GM12865 (cell line): Measurements from ENCODE around the gene MBD6.

Source experiments
- DNase-seq: peaks from one replicate; pipeline ENCODE4 v3.0.0; 2010; ENCODE audit warnings: low read depth
- H3K4me3 ChIP-seq: 2 replicates; pipeline ENCODE4 v1.5.1; 2011; ENCODE audit warnings: mild to moderate bottlenecking, low read depth, low read length, control low read depth
- TF ChIP-seq, protein P1 (sequence below): IDR thresholded peaks from 2 replicates; pipeline ENCODE4 v1.5.1; 2011; ENCODE audit warnings: low read length, control low read depth, low read depth, inconsistent platforms; ENCODE audit not compliant: insufficient read depth; ENCODE audit errors: missing control alignments

The MBD6 gene

DNA sequence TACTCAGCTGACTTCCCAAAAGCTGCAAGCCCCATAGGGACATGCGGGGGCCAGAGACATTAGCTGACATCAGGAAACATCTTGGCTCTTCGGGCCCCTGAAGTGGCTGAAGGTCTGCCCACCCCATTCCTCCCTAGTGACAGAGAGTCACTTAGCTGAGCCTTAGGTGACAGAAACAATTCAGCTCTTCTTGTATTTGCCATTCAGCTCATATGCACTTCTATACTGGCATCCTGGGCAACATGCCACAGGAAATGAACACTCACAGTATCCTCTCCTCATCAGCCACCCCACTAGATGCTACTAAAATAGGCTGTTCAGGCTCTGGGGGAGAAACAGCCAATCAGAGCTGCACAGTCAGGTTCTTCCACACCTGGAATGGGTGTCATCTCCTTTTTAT is 21.0 kb downstream of the MBD6 start:
- TF ChIP-seq, protein P1, sequence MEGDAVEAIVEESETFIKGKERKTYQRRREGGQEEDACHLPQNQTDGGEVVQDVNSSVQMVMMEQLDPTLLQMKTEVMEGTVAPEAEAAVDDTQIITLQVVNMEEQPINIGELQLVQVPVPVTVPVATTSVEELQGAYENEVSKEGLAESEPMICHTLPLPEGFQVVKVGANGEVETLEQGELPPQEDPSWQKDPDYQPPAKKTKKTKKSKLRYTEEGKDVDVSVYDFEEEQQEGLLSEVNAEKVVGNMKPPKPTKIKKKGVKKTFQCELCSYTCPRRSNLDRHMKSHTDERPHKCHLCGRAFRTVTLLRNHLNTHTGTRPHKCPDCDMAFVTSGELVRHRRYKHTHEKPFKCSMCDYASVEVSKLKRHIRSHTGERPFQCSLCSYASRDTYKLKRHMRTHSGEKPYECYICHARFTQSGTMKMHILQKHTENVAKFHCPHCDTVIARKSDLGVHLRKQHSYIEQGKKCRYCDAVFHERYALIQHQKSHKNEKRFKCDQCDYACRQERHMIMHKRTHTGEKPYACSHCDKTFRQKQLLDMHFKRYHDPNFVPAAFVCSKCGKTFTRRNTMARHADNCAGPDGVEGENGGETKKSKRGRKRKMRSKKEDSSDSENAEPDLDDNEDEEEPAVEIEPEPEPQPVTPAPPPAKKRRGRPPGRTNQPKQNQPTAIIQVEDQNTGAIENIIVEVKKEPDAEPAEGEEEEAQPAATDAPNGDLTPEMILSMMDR, result no peak
- H3K4me3 ChIP-seq, result no peak overlapping the region
- DNase-seq, result no peak

DNA sequence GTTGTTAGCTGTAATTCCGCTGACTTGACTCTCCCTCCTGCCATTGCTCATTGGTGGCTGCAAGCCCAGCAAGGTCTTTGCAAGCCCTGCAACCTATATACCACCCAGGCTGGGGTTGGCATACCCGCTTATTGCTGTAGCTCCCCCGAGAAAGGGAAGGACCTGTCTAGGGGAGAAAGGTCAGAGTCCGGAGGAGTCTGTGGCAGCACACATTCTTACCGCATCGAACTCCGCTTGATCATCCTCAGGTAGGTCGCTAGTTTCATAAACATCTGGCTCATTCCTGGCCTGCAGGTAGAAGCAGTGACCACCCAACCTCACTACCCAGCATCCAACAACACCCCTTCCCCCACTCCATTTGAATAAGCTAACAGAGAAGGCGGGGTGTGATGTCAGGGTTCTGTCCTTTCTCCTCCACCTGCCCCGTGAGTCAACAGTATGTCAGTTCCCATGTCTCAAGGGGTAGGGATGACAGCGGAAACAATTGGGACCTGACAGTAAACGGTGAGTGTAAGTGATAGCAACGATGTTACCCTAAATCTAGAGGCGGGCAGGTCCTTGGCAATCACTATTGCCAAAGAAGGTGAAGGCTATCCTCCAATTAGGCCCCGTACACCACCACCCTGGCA is 23.3 kb downstream of the MBD6 start:
- H3K4me3 ChIP-seq, result peak overlapping the region; percentile 75
- TF ChIP-seq, protein P1, result no peak
- no peak for DNase-seq

DNA sequence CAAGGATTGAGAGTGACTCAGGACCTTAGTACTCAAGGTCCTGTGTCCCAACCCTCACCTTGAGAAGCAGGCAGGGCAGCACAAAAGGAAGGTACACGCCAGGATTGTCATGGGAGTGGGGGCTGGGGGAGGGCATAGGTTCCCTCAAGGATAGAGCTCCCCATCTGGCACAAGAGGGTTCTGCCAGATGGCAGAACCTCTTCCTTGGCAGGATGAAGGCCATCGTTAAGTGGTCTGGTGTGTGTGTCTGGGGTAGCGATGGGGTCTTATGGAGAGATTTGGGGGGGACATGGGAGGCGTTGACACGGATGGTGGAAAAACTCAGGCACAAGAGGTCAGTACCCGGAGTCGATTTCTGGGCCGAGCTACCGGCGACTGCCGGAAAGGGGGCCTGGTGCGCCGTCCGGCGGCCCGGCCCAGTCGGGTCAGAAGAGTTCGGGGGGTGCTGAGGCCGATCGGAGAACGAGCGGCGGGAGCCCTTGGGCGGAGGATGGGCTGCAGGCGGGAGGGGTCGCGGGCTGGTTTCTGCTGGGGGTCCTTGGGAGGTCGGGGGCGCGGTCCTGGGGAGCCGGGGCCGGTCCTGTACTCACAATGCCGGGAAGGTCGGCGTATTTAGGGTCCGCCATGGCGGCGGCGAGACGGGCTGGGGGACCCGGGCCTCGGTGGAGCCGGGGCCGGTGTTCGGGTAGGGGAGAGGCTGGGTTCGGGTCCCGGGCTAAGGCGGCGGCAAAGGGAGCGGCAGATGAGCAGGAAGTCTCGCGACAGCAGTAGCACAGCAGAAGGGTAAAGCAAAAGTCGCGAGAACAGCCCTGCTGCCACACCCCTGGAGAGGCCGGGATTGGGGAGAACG is 24.0 kb downstream of the MBD6 start, which contains the start of gene DCTN2:
Gene DCTN2, minus strand, starts transcription at position 755 of the 850 bp plus-strand sequence. Its CDS starts 129 bp downstream, at position 626.
- H3K4me3 ChIP-seq, result peak within 1 kb of the TSS; percentile 75
- TF ChIP-seq, protein P1, result no peak
- DNase-seq, result peak; percentile 98

DNA sequence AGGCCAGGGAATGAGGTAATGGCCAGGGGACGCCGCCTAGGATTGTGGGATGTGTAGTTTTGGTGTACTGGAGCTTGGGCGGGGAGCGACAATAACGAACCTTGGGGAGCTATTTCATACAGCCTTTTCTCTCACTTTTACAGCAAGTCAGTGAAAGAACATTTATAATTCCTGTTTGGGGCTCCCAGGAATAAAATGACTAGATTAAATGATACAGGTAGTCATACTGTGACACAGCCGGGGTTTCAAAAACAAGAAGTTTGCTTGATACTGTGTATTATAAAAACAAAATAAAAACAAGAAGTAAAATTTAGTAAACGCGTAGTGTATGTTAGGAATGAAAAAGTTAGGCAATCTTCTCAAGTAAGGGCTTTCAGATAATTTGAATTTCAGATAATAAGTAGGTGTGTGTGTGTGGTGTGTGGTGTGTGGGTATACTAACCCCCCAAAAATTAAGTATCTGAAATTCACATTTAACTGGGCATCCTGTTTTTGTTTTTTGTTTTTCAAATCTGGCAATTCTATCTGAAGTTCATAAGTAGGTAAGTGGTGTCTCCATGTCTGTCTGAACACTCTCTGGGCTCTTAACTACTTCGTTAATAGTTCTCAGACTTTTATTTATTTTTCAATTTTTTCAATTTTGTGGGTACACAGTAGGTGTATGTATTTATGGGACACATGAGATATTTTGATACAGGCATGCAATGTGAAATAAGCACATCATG is 24.8 kb downstream of the MBD6 start:
- peak overlapping the region; percentile 75 for H3K4me3 ChIP-seq
- no peak for DNase-seq
- TF ChIP-seq, protein P1, result no peak

DNA sequence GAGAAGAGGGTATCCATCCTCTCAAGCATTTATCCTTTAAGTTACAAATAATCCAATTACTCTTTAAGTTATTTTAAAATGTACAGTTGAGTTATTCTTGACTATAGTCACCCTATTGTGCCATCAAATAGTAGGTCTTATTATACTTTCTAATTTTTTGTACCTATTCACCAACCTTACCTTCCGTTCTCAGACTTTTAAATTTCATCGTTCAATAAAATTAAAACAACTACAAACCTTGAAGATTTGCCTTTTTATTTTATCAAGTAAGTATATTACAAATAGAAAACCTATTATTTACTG is 25.3 kb downstream of the MBD6 start:
- H3K4me3 ChIP-seq, result no peak overlapping the region
- TF ChIP-seq, protein P1, result no peak
- DNase-seq, result no peak

DNA sequence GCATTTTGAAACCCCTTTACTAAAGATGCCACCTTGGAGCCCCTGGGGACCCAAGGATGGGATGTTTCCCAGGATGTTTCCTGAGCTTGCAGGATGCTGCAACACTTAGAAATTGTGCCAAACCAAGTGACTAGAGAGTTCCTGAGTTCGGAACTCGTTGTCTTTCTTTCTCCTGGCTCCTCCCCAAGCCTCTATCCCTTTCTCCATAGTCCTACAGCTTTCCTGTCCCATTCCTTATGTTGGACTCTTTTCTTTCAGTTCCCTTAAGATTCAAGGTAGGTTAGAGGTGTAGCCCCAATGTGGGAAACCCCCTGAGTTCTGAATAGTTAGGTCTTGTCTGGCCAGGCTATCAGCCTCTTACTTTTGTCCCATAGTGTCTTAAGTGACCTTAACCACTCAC is 25.9 kb downstream of the MBD6 start:
- H3K4me3 ChIP-seq, result no peak overlapping the region
- TF ChIP-seq, protein P1, result no peak
- DNase-seq, result no peak
